H54 (cell line): ENCODE measurements around the gene LRBA.

Experiments used
- DNase-seq: peaks from one replicate; pipeline ENCODE4 v3.0.0; 2011; ENCODE audit warnings: low spot score, mixed read lengths; ENCODE audit not compliant: insufficient read length
- FAIRE-seq: peaks from 3 replicates; lab custom pipeline; 2011; peaks lifted over from hg19 to GRCh38; lab: Jason Lieb, UNC
- POLR2A ChIP-seq: IDR thresholded peaks from 2 replicates; pipeline ENCODE4 v1.6.1; 2011; ENCODE audit warnings: low read depth, mild to moderate bottlenecking, low read length

LRBA gene

DNA sequence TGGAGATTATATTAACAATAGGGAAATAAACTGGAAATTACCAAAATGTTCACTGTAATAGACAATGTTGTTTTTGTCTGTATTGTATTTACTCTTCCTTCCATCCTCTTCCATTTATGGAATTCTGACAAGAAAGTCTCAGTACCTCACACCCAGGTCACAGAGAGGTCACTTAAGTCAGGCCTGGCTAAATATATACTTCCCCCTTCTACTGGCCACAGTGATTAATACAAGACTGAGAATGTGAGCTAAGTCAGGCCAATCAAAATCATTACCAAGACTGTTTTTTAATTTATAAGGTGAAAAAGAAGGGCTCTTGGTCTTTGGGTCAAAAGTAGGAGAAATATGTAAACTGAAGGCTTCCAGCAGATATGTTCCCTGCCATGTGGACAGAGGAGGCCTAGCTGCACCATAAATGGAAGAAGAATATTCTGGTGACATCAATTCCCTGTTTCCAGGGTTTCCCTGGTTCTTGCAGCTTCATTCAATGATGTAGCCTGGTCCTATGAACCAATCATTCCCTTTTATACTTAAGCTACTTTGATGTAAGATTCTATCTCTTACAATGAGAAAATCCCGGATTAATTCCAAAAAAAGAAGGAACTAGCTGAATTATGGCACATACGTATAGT, 64.3 kb downstream of the LRBA start:
- DNase-seq (no peak), FAIRE-seq (no peak)
- no peak for TF ChIP-seq POLR2A

DNA sequence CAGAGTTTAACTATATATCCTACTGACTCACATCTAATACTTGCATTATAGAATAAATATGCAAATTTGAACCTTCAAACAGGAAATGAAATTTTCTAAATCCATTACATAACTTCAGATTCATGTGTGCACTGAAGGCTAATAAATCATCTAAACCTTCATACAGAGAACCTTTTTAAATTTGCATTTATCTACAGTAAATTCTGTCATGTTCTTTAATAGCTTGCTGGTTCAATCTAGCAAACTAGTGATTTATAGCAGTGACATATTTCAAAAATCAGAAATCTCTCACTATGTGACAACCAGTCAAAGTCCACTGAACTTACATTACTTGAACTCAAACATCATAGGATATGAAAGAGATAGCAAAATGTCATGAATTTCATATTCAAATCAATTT, 65.1 kb downstream of the LRBA start:
- TF ChIP-seq POLR2A: no peak
- DNase-seq: no peak
- FAIRE-seq: no peak

GRCh38 chr4:150949342-150949741, 65.7 kb downstream of the LRBA start:
- no peak for TF ChIP-seq POLR2A
- FAIRE-seq: no peak

DNA sequence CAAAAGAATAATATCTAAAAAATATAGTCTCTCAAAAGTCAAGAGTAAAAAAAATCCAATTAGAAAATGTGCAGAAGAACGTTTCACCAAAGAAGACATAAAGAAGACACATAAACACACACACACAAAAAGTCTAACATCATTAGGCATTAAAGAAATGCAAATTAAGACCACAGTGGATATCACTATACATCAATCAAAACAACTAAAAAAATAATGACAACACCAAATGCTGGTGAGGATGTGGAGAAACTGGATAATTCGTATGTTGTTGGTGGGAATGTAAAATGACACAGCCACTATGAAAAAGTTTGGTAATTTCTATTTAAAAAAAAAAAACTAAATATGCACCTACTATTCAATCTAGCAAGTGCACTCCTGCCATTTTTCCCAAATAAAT, 66.4 kb downstream of the LRBA start:
- FAIRE-seq: no peak
- no peak for DNase-seq
- TF ChIP-seq POLR2A: no peak

More at GRCh38 chr4:150949342-150949741, 65.7 kb downstream of the LRBA start:
- DNase-seq: no peak

DNA sequence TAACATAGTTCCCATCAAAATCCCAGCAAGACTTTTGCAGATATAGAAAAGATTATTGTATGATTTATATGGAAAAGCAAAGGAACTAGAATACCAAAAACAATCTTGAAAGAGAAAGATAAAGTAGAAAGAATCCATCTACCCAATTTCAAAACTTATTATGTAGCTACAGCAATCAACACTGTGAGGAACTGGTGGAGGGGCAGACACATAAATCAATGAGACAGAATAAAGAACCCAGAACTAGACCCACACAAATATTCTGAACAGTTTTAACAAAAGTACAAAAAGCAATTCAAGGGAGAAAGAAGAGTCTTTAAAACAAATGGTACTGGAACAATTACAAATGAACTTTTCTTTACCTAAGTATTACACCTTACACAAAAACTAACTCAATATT, 67.0 kb downstream of the LRBA start:
- FAIRE-seq (no peak), DNase-seq (no peak)
- TF ChIP-seq POLR2A: no peak

GRCh38 chr4:150944660-150945059, 70.4 kb downstream of the LRBA start:
- no peak for TF ChIP-seq POLR2A
- FAIRE-seq (no peak), DNase-seq (no peak)

DNA sequence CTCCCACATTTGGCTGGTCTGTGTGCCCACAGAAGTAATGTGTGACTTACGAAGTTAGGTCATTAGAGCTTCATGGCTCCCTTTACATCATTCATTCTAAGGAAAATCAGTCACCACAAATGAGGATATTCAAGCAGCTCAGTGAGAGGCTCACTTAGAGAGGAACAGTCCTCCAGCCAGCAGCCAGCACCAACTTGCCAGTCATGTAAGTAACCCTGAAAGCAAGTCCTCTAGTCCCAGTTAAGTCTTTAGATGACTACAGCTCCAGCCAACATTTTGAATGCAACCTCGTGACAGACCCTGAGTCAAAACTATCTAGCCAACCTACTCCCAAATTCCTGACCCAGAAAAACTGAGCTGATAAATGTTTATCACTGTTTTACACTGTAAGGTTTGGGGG, 71.3 kb downstream of the LRBA start:
- DNase-seq (no peak), FAIRE-seq (no peak)
- TF ChIP-seq POLR2A: no peak

DNA sequence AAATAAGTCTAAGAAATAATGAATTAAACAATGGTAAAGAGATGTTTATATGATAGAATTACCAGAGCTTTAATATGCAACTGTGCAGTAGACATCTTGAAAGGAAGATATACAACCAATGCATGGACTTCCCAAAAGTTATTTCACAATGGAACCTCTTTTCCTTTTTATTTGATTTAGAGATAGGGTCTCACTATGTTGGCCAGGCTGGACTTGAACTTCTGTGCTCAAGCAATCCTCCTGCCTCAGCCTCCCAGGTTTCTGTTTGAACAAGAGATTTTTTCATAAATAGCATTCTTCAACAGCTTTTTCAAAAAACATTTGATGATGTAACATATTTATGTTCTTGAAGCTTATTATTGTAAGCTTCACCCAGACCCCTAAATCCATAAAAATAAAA, 72.0 kb downstream of the LRBA start:
- no peak for DNase-seq
- no peak for TF ChIP-seq POLR2A
- FAIRE-seq: no peak

DNA sequence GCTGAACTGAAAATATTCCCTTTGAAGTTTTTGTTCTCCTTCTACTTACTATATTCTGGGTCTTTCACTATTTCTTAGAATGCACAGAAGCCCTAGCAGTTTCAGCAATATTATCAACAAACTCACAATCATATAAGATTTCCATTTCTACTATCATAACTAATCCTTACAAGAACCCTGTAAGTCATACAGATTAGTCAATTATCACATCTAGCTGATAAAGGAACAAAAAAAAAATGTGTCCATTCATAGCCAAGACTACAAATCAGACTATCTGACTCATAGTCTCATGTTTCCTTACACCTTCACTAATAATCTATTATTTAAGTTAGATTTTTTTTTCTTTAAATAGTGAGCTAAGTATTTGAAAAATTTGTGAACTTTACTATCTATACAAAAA, 72.5 kb downstream of the LRBA start:
- TF ChIP-seq POLR2A: no peak
- FAIRE-seq (no peak), DNase-seq (no peak)

DNA sequence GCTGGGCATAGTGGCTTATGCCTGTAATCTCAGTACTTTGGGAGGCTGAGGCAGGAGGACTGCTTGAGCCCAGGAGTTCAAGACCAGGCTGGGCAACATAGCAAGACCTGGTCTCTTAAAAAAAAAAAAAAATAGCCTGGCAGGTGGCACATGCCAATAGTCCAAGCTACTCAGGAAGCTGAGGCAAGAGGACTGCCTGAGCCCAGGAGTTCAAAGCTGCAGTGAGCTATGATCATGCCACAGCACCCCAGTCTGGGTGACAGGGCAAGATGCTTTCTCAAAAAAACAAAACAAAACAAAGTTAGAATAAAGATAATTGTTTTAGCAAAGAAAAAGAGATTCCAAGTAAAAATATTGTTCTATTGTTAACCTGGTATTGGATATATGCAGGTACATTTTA, 75.0 kb downstream of the LRBA start:
- TF ChIP-seq POLR2A: no peak
- FAIRE-seq: no peak

GRCh38 chr4:150939530-150939929, 75.6 kb downstream of the LRBA start:
- DNase-seq (no peak), FAIRE-seq (no peak)
- no peak for TF ChIP-seq POLR2A

More for the DNA sequence above, 75.0 kb downstream of the LRBA start:
- no peak for DNase-seq

GRCh38 chr4:150938873-150939499, 76.1 kb downstream of the LRBA start:
- FAIRE-seq: no peak

GRCh38 chr4:150938417-150938816, 76.7 kb downstream of the LRBA start:
- no peak for FAIRE-seq

More at GRCh38 chr4:150938873-150939499, 76.1 kb downstream of the LRBA start:
- no peak for DNase-seq
- TF ChIP-seq POLR2A: no peak

GRCh38 chr4:150934022-150934421, 81.1 kb downstream of the LRBA start:
- no peak for FAIRE-seq
- no peak for TF ChIP-seq POLR2A
- DNase-seq: no peak

More at GRCh38 chr4:150938417-150938816, 76.7 kb downstream of the LRBA start:
- no peak for DNase-seq
- TF ChIP-seq POLR2A: no peak

DNA sequence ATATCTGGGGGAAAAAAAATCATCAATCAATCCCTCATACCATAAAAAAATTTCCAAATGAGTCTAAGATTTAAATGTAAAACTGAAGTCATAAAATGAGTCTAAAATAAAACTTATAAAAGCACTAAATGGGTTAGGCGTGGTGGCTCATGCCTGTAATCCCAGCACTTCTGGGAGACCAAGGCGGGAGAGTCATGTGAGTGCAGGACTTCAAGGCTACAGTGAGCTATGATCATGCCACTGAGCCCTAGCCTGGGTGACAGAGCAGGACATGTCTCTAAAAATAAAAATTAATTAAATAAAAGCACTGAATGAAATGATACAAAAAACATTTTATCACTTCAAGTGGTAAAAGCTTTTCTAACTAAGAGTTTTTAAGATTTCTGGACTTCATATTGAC, 83.3 kb downstream of the LRBA start:
- TF ChIP-seq POLR2A: no peak
- DNase-seq (no peak), FAIRE-seq (no peak)

- FAIRE-seq (no peak), DNase-seq (no peak)
- TF ChIP-seq POLR2A: no peak
Measured at GRCh38 chr4:150931005-150931404, 84.1 kb downstream of the LRBA start.
